H9 (cell line): ENCODE results near the gene KCMF1. TPM values are rescaled to one million over a fixed set of nuclear protein-coding genes. Genes with fewer than 3 reads are reported as not detected.

ENCODE experiments used
- DNase-seq: peaks from one replicate; pipeline ENCODE4 v3.0.0-alpha.2; 2017
- H2AFZ ChIP-seq: one replicate; pipeline ENCODE4 v1.6.1; 2013; ENCODE audit warnings: mild to moderate bottlenecking, low read length, control low read depth, moderate library complexity
- H2AK5ac ChIP-seq: 2 replicates; pipeline ENCODE4 v1.6.1; 2013; ENCODE audit warnings: low read length, control low read depth, mixed read lengths; ENCODE audit not compliant: insufficient read length
- H2BK120ac ChIP-seq: one replicate; pipeline ENCODE4 v1.6.1; 2013; ENCODE audit warnings: low read depth, mild to moderate bottlenecking, low read length, control low read depth, inconsistent platforms; ENCODE audit not compliant: poor library complexity, severe bottlenecking
- H2BK12ac ChIP-seq: 2 replicates; pipeline ENCODE4 v1.6.1; 2013; ENCODE audit warnings: low read length, control low read depth, mixed read lengths, low read depth; ENCODE audit not compliant: insufficient read length
- H2BK15ac ChIP-seq: 2 replicates; pipeline ENCODE4 v1.6.1; 2013; ENCODE audit warnings: low read depth, low read length, control low read depth
- H2BK20ac ChIP-seq: one replicate; pipeline ENCODE4 v1.6.1; 2013; ENCODE audit warnings: low read depth, mild to moderate bottlenecking, low read length, control low read depth, inconsistent platforms; ENCODE audit not compliant: poor library complexity, severe bottlenecking
- H2BK5ac ChIP-seq: 2 replicates; pipeline ENCODE4 v1.6.1; 2013; ENCODE audit warnings: low read length, control low read depth, mixed read lengths; ENCODE audit not compliant: insufficient read length
- H3K14ac ChIP-seq: 2 replicates; pipeline ENCODE4 v1.6.1; 2013; ENCODE audit warnings: low read length, control low read depth; ENCODE audit not compliant: insufficient read depth
- H3K18ac ChIP-seq: 2 replicates; pipeline ENCODE4 v1.6.1; 2013; ENCODE audit warnings: low read depth, mild to moderate bottlenecking, mixed read lengths, low read length, control low read depth; ENCODE audit not compliant: insufficient read length
- H3K23ac ChIP-seq: 2 replicates; pipeline ENCODE4 v1.6.1; 2013; ENCODE audit warnings: low read length, control low read depth, mixed read lengths, low read depth; ENCODE audit not compliant: insufficient read length
- H3K23me2 ChIP-seq: 2 replicates; pipeline ENCODE4 v1.6.1; 2013; ENCODE audit warnings: low read depth, mild to moderate bottlenecking, mixed read lengths, low read length, control low read depth; ENCODE audit not compliant: insufficient read length, poor library complexity, severe bottlenecking
- H3K27ac ChIP-seq: 2 replicates; pipeline ENCODE4 v1.5.1; 2013; ENCODE audit warnings: low read length, control low read depth, mixed read lengths, low read depth; ENCODE audit not compliant: insufficient read length
- H3K27me3 ChIP-seq: 2 replicates; pipeline ENCODE4 v1.6.1; 2013; ENCODE audit warnings: low read length, control low read depth, inconsistent platforms; ENCODE audit not compliant: insufficient read depth
- H3K4ac ChIP-seq: 2 replicates; pipeline ENCODE4 v1.6.1; 2013; ENCODE audit warnings: low read depth, mild to moderate bottlenecking, control low read depth, inconsistent platforms, low read length, moderate library complexity
- H3K4me1 ChIP-seq: 2 replicates; pipeline ENCODE4 v1.6.1; 2013; ENCODE audit warnings: low read length, control low read depth, inconsistent platforms; ENCODE audit not compliant: insufficient read depth
- H3K4me2 ChIP-seq: 2 replicates; pipeline ENCODE4 v1.6.1; 2013; ENCODE audit warnings: low read length, control low read depth, mixed read lengths; ENCODE audit not compliant: insufficient read length, insufficient read depth
- H3K56ac ChIP-seq: 2 replicates; pipeline ENCODE4 v1.6.1; 2013; ENCODE audit warnings: low read depth, mild to moderate bottlenecking, mixed read lengths, low read length, control low read depth; ENCODE audit not compliant: insufficient read length
- H3K79me1 ChIP-seq: 2 replicates; pipeline ENCODE4 v1.6.1; 2013; ENCODE audit warnings: low read depth, mild to moderate bottlenecking, moderate library complexity, low read length, control low read depth, inconsistent platforms; ENCODE audit not compliant: insufficient read depth, poor library complexity, severe bottlenecking
- H3K79me2 ChIP-seq: 2 replicates; pipeline ENCODE4 v1.6.1; 2013; ENCODE audit warnings: low read length, control low read depth, inconsistent platforms; ENCODE audit not compliant: insufficient read depth
- H3K9ac ChIP-seq: 2 replicates; pipeline ENCODE4 v1.6.1; 2013; ENCODE audit warnings: low read length, control low read depth, mixed read lengths; ENCODE audit not compliant: insufficient read length; ENCODE audit errors: extremely low read depth
- H3K9me3 ChIP-seq: one replicate; pipeline ENCODE4 v1.6.1; 2013; ENCODE audit warnings: low read depth, low read length, inconsistent platforms; ENCODE audit not compliant: control insufficient read depth
- H3T11ph ChIP-seq: one replicate; pipeline ENCODE4 v1.6.1; 2013; ENCODE audit warnings: mild to moderate bottlenecking, low read length, control low read depth, inconsistent platforms
- H4K20me1 ChIP-seq: one replicate; pipeline ENCODE4 v1.6.1; 2013; ENCODE audit not compliant: control insufficient read depth, insufficient read length, insufficient read depth
- H4K5ac ChIP-seq: 2 replicates; pipeline ENCODE4 v1.6.1; 2013; ENCODE audit warnings: low read depth, mild to moderate bottlenecking, mixed read lengths, low read length, control low read depth; ENCODE audit not compliant: insufficient read length
- H4K8ac ChIP-seq: replicated peaks from 2 replicates; pipeline ENCODE4 v1.6.1; 2013; ENCODE audit warnings: low read length, control low read depth, mixed read lengths, low read depth; ENCODE audit not compliant: insufficient read length
- H4K91ac ChIP-seq: 2 replicates; pipeline ENCODE4 v1.6.1; 2013; ENCODE audit warnings: low read depth, mild to moderate bottlenecking, moderate library complexity, mixed read lengths, low read length, control low read depth; ENCODE audit not compliant: insufficient read length
- H3K27ac Mint-ChIP-seq, 3 experiments: 2 replicates in 2 of 3; 3 replicates in 1 of 3; pipeline ENCODE4 v1.8.0; 2020 to 2021; ENCODE audit warnings: mixed read lengths in 3 of 3, mild to moderate bottlenecking in 1 of 3, moderate library complexity in 1 of 3
- H3K27me3 Mint-ChIP-seq: 2 replicates; pipeline ENCODE4 v1.8.0; 2021; ENCODE audit warnings: low read depth, mild to moderate bottlenecking, moderate library complexity, mixed read lengths
- H3K36me3 Mint-ChIP-seq, 3 experiments: 2 replicates in 2 of 3; 3 replicates in 1 of 3; pipeline ENCODE4 v1.8.0; 2020 to 2021; ENCODE audit warnings: low read depth in 3 of 3, mixed read lengths in 3 of 3; ENCODE audit not compliant: insufficient read depth in 1 of 3
- H3K4me1 Mint-ChIP-seq, 2 experiments: 2 replicates each; pipeline ENCODE4 v1.8.0; 2020; ENCODE audit warnings: mixed read lengths in 2 of 2
- H3K4me3 Mint-ChIP-seq, 2 experiments: 2 replicates in 1 of 2; 3 replicates in 1 of 2; pipeline ENCODE4 v1.8.0; 2020 to 2021; ENCODE audit warnings: mild to moderate bottlenecking in 2 of 2, mixed read lengths in 2 of 2, moderate library complexity in 1 of 2
- H3K9me3 Mint-ChIP-seq, 2 experiments: 2 replicates in 1 of 2; 3 replicates in 1 of 2; pipeline ENCODE4 v1.8.0; 2020; ENCODE audit warnings: mild to moderate bottlenecking in 2 of 2, mixed read lengths in 2 of 2, moderate library complexity in 1 of 2
- CTCF ChIP-seq: fragments of 200-600 bp; sonication (generic); conservative IDR thresholded peaks from 3 replicates; pipeline ENCODE4 v1.8.0; 2021; ENCODE audit warnings: antibody characterized with exemption, mild to moderate bottlenecking
- WGBS: extraction: QIAGEN DNeasy Blood & Tissue Kit; methylation state at CpG from one replicate; pipeline ENCODE4 v1.1.7; 2013; ENCODE audit warnings: missing lambda C conversion rate, low lambda C conversion rate, mixed read lengths; ENCODE audit not compliant: insufficient read length; ENCODE audit errors: extremely low coverage; 5-methylcytosine and 5-hydroxymethylcytosine counted together
- total RNA-seq: library from RNA; stranded (reverse); gene quantifications from 2 replicates; pipeline ENCODE4 v1.2.1, GENCODE V29; 2021

The KCMF1 gene
- total RNA-seq, 1 experiment from 2014 or later: 113 TPM

GRCh38 chr2:85076618-85077274 lies 105.8 kb downstream of the KCMF1 start:
- Histone ChIP-seq H3K27ac (no peak overlapping the region), H3K23ac (no peak overlapping the region), H3K9me3 (peaks cover 3% of the 10 kb centered on the region), H4K8ac (no peak overlapping the region), H4K5ac (no peak overlapping the region), H3K79me1 (no peaks in the 10 kb centered on the region), H2AK5ac (no peak overlapping the region), H4K20me1 (no peaks in the 10 kb centered on the region), H2BK20ac (no peak overlapping the region), H3T11ph (no peak overlapping the region), H3K79me2 (no peaks in the 10 kb centered on the region), H2BK120ac (no peak overlapping the region), H3K56ac (no peak overlapping the region), H3K23me2 (no peaks in the 10 kb centered on the region), H3K4me2 (no peak overlapping the region), H3K18ac (no peak overlapping the region), H3K9ac (no peak overlapping the region), H2BK5ac (no peak overlapping the region), H2BK15ac (no peak overlapping the region), H3K4me1 (no peaks in the 10 kb centered on the region), H3K4ac (no peak overlapping the region), H2AFZ (no peak overlapping the region), H3K14ac (no peak overlapping the region), H3K27me3 (no peaks in the 10 kb centered on the region), H4K91ac (no peak overlapping the region), H2BK12ac (no peak overlapping the region)
- no peak for DNase-seq
- no peak for TF ChIP-seq CTCF
- peaks cover 5 to 6% of the 10 kb centered on the region in 2 experiments; a peak in 3 of 5 replicates for H3K9me3 Mint-ChIP-seq
- H3K4me3 Mint-ChIP-seq: no peak overlapping the region
- peaks cover 0 to 6% (median 5%) of the 10 kb centered on the region in 3 experiments; a peak in 3 of 7 replicates for H3K36me3 Mint-ChIP-seq
- peaks cover 2 to 10% of the 10 kb centered on the region in 2 experiments; a peak in 3 of 4 replicates for H3K4me1 Mint-ChIP-seq
- no CpG with 5 or more reads among the region's 9 CpGs for WGBS
- H3K27ac Mint-ChIP-seq: no peak overlapping the region
- H3K27me3 Mint-ChIP-seq: peaks cover 27% of the 10 kb centered on the region
